Muscle layer of colon (tissue), 2 donors: ENCODE measurements around the gene C2orf92.

Source experiments
- H3K27ac ChIP-seq: one replicate; pipeline ENCODE4 v1.7.0; 2013; ENCODE audit warnings: low read depth, mild to moderate bottlenecking, low read length, moderate library complexity
- H3K27me3 ChIP-seq, 2 donors: one replicate each; pipeline ENCODE4 v1.7.0; 2013; ENCODE audit warnings: low read length in 2 of 2, mild to moderate bottlenecking in 2 of 2; ENCODE audit not compliant: insufficient read depth in 2 of 2, control insufficient read depth in 1 of 2
- H3K36me3 ChIP-seq: one replicate; pipeline ENCODE4 v1.7.0; 2013; ENCODE audit warnings: mild to moderate bottlenecking, low read length; ENCODE audit not compliant: insufficient read depth
- H3K4me1 ChIP-seq: one replicate; pipeline ENCODE4 v1.7.0; 2013; ENCODE audit warnings: mild to moderate bottlenecking, low read length; ENCODE audit not compliant: insufficient read depth
- H3K4me3 ChIP-seq, 2 donors: one replicate each; pipeline ENCODE4 v1.7.0; 2013; ENCODE audit warnings: low read length in 2 of 2, low read depth in 1 of 2, mild to moderate bottlenecking in 1 of 2, moderate library complexity in 1 of 2
- H3K9ac ChIP-seq: one replicate; pipeline ENCODE4 v1.7.0; 2013; ENCODE audit warnings: low read length
- H3K9me3 ChIP-seq: one replicate; pipeline ENCODE4 v1.7.0; 2013; ENCODE audit warnings: mild to moderate bottlenecking, low read length
- donor health status: abdominal sarcoma.
- donor health status: Adenocarcinoma of cecum.

Gene C2orf92

GRCh38 chr2:97747285-97747684 lies 77.8 kb downstream of the C2orf92 start:
- Histone ChIP-seq H3K9me3 (no peaks in the 10 kb centered on the region), H3K9ac (no peak overlapping the region), H3K27ac (no peak overlapping the region), H3K4me3 (no peak overlapping the region), H3K4me1 (no peaks in the 10 kb centered on the region), H3K36me3 (peaks cover 3% of the 10 kb centered on the region), H3K27me3 (no peaks in the 10 kb centered on the region)

GRCh38 chr2:97747716-97748115 lies 78.2 kb downstream of the C2orf92 start:
- Histone ChIP-seq H3K9me3 (no peaks in the 10 kb centered on the region), H3K27ac (no peak overlapping the region), H3K4me3 (no peak overlapping the region), H3K4me1 (no peaks in the 10 kb centered on the region), H3K27me3 (no peaks in the 10 kb centered on the region), H3K36me3 (peaks cover 3% of the 10 kb centered on the region), H3K9ac (no peak overlapping the region)

GRCh38 chr2:97749581-97749980 lies 80.1 kb downstream of the C2orf92 start:
- Histone ChIP-seq H3K27ac (no peak overlapping the region), H3K36me3 (peaks cover 3% of the 10 kb centered on the region), H3K27me3 (no peaks in the 10 kb centered on the region), H3K4me1 (no peaks in the 10 kb centered on the region), H3K4me3 (no peak overlapping the region), H3K9ac (no peak overlapping the region), H3K9me3 (no peaks in the 10 kb centered on the region)

- H3K27me3 ChIP-seq, result no peaks in the 10 kb centered on the region
- no peak overlapping the region for H3K27ac ChIP-seq
- no peaks in the 10 kb centered on the region for H3K4me1 ChIP-seq
- H3K9me3 ChIP-seq, result no peaks in the 10 kb centered on the region
- no peak overlapping the region for H3K4me3 ChIP-seq
- peaks cover 3% of the 10 kb centered on the region for H3K36me3 ChIP-seq
- no peak overlapping the region for H3K9ac ChIP-seq
These were observed 80.5 kb downstream of the C2orf92 start for GRCh38 chr2:97750017-97750416.

GRCh38 chr2:97751752-97752151 lies 82.2 kb downstream of the C2orf92 start:
- Histone ChIP-seq H3K4me1 (no peaks in the 10 kb centered on the region), H3K9me3 (no peaks in the 10 kb centered on the region), H3K9ac (no peak overlapping the region), H3K4me3 (no peak overlapping the region), H3K27me3 (no peaks in the 10 kb centered on the region), H3K36me3 (peaks cover 17% of the 10 kb centered on the region), H3K27ac (no peak overlapping the region)
